NCI-H1092 (cell line): ENCODE measurements around the gene BCAM.
"Not testable (repeated sequence)": the region's sequence is repeated elsewhere in the genome, so short reads cannot be mapped to it uniquely, and the experiment has no call there.

Experiments used
- DNase-seq: peaks from one replicate; lab custom pipeline; 2025; lab: John Stamatoyannopoulos, UW

Gene BCAM

DNA sequence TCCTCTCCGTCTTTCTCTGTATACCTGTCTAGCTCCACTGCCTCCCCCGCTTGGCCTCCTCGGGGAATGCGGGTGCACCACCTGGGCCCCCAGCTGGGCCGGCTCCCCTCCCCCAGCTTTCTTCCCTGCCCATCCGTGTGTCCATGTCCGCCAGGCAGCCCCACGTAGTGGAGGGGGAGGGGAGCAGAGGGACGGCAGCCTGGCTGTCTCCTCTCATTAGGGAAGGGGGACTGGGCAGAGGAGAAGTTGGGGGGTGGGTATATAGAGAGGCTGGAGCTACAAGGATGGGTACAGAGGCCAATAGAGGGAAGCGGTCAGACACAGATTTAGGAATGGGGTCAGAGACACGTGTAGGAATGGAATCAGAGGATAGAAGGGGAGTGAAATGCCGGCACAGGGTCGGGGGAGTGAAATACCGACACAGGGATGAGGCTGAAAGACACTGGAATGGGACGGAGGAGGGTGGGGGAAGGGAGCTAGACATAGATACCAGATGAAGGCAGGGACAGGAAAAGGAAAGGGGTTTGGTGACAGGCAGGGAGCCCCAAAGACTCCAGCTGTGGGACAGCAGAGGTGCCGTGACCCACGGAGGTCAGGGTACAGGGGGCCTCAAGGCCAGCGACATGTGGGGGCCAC is 40.0 kb downstream of the BCAM start:
- no peak for DNase-seq

DNA sequence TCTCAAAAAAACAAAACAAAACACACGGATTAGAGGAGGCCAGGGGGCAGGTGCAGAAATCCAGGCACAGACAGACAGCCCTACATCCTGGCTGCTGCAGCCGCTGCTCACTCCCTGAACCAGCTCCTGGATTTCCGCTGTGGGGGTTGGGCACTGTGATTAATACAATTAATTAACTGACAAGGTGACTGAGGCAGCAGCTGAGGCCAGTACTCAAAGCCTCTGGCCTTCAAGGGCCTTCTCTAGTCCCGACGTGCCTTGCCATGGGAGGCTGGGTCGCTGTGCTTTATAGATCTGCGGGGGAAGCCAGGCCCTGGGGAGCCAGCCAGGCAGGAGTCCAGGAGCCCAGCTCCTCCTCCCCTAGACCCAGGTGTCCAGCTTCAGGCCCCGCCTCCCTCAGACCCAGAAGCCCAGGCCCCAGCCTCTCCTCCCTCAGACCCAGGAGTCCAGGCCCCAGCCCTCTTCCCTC is 41.8 kb downstream of the BCAM start:
- DNase-seq, result no peak

DNA sequence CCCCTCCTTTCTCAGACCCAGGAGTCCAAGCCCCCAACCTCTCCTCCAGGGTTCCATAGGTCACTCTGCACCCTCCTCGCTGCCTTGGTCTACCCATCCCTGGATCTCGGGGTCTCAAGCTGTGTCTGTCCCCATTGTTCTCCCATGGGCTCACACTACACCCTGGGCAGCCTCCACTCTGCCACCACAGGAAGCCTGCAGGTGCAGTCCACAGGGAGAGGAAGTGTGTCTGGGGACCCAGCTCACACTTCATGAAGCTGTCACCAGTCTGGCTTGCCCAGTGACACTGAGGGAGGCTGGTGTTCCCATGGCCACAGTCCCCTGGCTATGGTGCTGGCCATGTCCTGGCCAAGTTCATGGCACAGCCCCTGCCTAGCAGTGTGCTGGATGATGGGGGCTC is 42.5 kb downstream of the BCAM start:
- no peak for DNase-seq

DNA sequence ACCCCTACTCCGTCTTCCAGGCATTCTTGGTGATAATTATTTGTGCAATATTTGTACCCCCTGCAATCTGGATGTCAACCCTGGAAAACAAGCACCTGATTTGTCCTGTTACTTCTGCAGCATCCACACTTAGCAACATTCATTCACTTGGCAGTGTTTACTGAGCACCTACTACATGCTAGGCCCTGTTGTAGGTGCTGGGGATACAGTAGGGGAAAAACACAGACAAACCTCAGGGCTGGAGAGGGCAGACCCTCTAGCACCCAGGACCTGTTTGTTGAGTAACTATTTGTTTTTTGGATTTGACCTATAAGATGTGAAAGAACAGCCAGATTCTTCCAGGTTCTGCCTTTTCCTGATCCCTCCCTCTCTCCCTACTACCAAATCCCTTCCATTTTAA is 46.7 kb downstream of the BCAM start:
- DNase-seq, result no peak

DNA sequence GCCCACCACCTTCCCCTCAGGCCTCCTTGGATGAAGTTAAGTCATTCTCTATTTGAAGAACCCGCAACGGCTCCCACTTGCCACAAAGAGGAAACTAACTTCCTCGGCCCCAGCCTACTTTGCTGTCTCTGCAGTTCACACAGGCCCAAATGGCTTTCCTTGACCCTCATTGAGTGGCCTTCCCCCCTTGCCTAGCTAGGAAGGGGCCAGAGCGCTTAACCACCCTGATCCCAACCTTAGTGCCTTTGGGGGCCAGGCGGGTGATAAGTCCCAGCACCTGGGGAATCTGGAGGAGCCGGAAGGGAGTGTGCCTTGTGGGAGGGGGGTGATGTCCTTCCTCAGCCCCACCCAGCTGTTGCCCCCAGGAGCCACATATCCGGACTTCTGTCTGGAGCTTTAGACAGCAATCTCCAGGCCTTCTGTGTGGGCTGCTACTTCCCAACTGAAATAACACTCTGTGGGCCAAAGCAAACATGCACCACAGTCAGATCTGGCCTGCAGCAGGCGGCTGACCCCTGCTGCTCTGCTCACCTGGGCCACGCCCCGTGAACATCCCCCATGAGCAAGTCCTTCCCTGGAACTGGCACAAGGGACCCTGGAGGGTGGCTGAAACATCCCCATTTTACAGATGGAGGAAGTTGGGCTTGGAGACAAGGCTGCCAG is 47.6 kb downstream of the BCAM start:
- DNase-seq, result no peak

DNA sequence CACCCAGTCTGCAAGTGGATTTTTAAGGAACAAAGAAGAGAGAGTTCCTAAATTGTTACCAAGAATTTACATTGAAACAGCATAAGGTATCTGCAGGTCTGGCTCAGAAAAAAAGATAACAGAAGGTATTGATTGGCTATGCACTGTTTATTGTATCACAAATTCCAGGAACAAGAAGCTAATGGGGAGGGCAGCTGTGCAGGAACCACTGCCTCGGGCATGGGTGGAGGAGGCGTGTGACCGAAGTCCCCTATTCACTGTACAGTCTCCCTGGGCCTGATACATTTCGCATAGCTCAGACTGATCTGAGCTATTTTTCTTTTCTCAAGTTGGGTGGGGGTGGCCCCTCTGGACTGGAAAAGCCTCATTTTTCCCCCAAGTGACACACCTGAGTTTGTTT is 48.9 kb downstream of the BCAM start:
- no peak for DNase-seq

DNA sequence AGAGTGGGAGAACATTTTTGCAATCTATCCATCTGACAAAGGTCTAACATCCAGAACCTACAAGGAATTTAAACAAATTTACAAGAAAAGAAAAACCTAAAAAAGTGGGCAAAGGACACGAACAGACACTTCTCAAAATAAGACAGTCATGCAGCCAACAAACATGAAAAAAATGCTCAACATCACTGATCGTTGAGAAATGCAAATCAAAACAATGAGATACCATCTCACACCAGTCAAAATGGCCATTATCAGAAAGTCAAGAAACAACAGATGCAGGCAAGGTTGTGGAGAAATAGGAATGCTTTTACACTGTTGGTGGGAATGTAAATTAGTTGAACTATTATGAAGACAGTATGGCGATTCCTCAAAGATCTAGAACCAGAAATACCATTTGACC is 52.7 kb downstream of the BCAM start:
- DNase-seq, result not testable (repeated sequence)

DNA sequence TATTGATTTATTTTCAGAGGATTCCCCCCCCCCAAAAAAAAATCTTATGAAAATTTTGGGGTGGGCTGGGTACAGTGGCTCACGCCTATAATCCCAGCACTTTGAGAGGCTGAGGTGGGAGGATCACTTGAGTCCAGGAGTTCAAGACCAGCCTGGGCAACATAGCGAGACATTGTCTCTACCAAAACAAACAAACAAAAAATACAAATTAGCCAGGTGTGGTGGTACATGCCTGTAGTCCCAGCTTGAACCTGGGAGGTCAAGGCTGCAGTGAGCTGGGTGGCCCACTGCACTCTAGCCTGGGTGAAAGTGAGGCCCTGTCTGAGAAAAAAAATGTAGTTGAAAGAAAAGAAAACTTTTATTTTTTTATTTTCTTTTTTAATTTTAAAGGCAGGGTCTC is 55.1 kb downstream of the BCAM start:
- no peak for DNase-seq

DNA sequence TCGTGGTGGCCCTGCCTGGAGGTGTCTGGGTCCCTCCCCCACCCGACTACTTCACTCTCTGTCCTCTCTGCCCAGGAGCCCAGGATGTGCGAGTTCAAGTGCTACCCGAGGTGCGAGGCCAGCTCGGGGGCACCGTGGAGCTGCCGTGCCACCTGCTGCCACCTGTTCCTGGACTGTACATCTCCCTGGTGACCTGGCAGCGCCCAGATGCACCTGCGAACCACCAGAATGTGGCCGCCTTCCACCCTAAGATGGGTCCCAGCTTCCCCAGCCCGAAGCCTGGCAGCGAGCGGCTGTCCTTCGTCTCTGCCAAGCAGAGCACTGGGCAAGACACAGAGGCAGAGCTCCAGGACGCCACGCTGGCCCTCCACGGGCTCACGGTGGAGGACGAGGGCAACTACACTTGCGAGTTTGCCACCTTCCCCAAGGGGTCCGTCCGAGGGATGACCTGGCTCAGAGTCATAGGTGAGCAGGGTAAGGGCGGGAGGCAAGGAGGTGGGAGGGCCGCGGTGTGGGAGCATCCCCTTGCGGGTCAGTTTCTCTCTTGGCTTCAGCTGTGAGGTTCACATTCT is 56.4 kb downstream of the BCAM start:
- no peak for DNase-seq

DNA sequence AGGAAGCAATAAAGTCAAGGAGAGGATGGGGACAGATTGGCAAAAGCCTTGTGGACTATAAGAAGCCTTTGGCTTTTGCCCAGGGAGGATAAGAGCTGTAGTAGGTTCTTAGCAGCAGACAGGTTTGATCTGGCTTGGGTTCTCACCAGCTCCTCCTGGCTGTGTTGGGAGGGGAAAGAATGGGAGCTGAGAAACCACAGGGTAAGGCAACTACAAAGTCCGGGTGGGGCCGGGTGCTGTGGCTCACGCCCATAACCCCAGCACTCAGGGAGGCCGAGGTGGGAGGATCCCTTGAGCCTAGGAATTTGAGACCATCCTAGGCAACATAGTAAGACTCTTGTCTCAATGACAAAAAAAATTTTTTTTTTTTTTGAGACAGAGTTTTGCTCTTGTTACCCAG is 57.8 kb downstream of the BCAM start:
- DNase-seq, result no peak

DNA sequence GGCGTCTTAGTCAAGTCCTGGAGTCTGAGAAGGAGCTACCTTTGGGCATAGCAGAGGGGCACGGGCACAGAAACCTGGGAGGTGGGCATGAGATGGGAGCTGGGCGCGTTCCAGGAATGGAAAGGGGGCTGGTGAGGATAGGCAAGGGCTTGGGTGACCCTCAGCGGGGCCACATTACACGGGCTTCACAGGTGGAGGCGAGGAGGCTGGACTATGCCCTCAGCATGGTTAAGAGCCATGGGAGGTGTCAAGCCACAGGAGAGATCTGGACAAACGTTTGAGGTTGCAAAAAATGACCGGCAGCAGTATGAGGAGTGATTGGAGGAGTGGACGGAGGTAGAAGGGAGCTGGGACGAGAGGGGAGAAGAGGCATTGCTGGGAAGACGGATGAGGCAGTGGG is 58.7 kb downstream of the BCAM start:
- DNase-seq, result no peak

DNA sequence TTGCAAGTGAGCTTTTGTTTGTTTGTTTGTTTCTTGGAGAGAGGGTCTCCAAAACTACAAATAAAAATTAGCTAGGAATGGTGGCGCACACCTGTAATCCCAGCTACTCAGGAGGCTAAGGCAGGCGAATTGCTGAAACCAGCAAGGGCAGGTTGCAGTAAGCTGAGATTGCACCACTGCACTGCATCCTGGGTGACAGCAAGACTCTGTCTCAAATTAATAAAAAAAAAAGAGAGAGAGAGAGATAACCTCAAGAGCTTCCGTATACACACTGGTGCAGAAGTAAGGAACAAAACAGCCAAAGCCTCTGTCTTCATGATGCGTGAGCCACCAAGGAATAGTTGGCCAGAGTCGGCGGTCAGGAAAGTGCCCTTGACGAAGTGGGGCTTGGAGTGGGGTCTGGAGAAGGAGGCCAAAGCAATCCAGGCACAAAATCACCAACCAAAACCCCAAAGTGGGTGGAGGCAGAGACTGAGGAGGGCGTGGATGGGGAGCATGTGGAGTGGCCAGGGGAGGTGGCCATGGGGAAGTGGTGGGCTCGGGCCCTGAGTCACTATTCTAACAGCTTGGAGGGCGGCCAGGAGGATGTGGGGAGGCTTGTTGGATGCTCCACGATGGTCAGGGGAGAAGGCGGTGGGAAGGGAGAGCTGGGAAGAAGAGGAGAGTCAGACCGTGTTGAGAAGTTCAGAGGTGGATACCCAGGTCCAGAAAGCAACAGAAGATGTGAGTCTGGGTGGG is 61.0 kb downstream of the BCAM start:
- DNase-seq, result no peak
